Measurements from ENCODE around the gene WIZ.
"Not testable (repeated sequence)": the region's sequence is repeated elsewhere in the genome, so short reads cannot be mapped to it uniquely, and the experiment has no call there.

Gene WIZ

GRCh38 chr19:15403151-15403531 is 46.6 kb downstream of the WIZ start:
- DNase-seq = no peak

DNA sequence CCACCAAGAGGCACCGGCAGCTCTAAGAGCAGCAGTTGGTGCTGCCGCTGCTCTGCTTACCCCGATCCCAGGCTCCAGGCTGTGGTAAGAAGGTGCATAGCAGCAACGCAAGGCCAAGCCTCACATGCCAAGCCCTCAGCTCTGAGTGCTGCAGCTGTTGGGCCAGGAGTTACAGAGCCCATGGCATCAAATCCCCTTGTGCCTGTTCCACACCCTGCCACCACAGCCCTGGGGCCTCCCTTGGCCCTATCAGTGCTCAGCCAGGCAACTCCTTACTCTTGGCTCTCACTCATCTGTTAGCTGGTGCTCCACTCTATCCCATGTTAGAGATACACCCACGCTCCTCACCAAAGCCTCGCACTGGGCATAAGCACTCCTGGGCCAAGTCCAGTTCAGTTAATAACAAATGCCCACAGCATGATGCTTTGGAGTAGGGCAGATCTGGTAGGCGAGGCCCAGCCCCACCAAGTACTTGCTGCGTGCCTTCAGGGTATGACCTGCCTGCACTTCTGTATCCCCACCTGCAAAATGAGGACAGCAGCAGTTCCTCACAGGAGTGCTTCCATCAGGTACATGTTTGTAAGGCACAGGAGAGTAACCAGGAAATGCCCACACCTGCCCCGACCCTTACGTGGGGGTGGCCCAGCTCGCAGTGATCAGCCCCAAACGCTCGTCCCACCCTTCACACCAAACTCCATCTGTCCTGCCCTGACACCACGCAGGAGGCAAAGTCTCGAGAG is 47.2 kb downstream of the WIZ start:
- no peak for DNase-seq

DNA sequence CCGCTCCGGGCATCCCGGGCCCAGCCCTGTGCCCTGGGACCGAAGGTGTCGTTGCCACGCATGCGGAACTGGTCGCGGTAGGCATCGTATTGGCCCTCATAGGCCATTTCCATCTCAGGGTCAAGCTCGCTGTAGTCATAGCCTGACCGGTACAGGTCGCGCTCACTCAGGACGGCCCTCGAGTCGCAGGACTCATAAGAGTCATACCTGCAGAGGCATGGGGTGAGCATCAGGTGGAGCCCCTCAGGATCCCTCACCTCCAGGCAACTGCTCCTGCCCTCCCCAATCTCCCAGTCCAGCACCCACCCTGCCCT is 48.4 kb downstream of the WIZ start:
- no peak for DNase-seq

DNA sequence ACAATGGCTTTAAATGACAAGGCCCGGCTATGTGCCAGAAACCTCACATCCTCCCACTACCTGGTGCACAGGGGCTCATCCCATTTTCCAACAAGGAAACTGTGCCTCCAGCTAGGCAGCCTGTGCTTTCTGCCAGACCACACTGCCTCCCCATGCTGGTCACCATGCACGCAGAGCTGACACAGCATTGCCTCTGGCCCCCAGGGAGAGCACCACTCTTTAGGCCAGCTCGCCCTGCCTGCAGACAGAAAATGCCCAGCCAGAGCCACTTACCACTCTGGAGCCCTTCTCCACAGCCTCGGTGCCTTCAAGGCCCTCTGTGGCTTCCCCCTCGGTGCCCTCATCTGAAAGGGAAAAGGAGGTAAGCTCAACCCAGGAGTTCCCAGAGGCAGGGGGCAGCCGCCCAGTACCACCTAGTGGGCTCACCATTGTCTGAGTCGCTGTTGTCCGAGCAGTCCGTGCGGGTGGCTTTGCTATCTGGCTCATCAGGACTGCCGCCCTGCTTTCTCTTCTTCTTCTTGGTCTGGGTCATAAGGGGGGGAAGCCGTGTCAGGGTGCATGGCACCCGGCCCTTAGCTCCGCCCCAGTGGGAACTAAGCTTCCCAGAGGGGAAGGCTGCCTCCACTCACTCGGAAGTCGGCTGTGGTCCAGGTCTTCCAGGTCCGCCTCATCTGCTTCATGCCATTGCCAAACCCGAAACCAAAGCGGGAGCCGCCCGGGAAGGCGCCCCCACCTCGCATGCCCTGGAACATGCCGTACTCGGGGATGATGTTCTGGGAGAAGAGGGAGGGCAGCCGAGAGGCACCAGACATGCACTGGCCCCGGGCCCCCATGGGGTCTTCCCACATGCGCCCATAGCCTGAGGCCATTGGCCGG is 49.0 kb downstream of the WIZ start:
- no peak for DNase-seq

DNA sequence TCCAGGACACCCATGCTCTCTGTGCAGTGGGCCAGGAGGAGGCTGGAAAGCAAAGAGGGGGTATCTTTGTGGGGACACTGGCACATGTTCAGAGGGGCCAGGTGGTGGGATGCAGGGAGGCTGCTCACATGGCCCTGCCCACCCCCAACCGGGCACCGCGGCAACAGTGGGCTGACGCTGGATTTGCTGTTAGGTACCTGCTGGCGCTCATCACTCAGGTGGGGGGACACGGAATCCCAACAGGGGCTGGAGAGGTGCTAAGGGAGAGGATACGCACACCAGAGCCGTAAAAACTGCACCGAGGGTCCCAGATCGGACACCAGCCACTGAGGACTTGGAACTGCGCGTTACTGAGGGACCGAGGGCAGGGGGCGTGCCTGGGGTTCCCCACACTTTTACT is 50.1 kb downstream of the WIZ start:
- DNase-seq = no peak

DNA sequence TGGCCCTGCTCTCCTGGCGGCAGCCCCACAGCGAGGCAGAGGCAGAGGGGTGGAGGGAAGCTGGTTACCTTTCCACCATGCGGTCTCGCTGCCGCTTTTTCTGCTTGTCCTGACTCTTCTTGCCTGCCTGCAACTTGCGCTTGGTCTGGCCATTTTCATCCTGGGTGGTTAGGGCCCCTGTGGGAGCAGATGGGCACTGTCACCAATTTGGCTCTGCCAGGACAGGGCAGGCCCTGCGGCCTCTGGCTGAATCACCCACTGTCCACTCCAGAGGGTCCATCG is 50.6 kb downstream of the WIZ start:
- DNase-seq = no peak

GRCh38 chr19:15398501-15399233 is 51.1 kb downstream of the WIZ start:
- no peak for DNase-seq

- no peak for DNase-seq
Observed at GRCh38 chr19:15397782-15398181, 52.0 kb downstream of the WIZ start.

DNA sequence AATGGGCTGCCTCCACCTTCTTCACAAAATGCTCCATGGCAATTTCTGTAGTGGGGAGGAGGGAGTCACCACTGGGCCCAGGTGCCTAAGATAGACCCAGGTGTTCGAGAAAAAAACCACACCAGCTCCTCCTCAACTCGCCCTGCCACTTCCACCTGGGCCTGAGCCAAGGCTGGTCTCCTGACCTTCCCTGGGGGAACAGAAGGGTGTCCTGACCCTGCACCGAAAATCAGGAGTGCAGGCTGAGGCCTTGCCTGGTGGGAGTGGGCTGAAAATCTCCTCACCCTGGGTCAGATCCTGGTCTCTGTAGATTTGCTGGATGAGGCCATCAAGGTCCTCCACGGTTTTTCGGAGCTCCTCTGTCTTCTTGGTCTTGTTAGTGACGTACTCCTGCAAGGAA is 52.5 kb downstream of the WIZ start:
- no peak for DNase-seq

- no peak for DNase-seq
Observed at GRCh38 chr19:15396436-15396835, 53.3 kb downstream of the WIZ start.

GRCh38 chr19:15395251-15395650 is 54.5 kb downstream of the WIZ start:
- not testable (repeated sequence) for DNase-seq

DNA sequence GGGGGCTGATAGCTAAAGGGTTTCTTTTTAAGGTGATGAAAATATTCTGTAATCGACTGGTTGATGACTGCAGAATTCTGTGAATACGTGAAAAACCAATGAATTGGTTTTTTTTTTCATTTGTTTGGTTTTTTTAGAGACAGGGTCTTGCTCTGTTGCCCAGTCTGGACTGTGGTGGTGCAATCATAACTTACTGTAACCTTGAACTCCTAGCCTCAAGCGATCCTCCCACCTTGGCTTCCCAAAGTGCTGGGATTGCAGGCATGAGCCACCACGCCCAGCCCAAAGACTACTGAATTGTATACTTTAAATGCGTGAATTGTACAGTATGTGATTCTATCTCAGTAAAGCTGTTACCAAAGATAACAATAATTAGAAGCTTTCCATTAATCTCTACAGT is 55.3 kb downstream of the WIZ start:
- DNase-seq = no peak

- DNase-seq = no peak
Observed at GRCh38 chr19:15393963-15394362, 55.8 kb downstream of the WIZ start.

- DNase-seq = no peak
Observed at GRCh38 chr19:15390814-15391213, 58.9 kb downstream of the WIZ start.

DNA sequence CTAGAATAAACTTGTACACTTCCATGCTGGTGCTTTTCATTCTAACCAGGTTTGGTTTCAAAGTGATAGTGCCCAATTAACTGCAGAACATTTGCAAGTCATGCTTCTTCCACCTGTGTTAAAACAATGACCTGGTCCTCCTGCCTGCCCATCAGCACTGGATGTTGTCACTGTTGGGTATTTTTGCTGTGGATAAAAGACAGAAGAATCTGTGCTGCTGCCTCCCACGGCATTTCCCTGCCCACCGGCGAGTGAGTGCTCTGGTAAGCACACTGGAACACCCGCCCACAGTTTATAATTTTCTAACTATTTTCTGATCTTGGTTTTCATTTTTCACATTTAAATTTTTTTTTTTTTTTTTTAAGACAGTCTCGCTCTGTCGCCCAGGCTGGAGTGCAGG is 67.9 kb downstream of the WIZ start:
- DNase-seq = no peak

GRCh38 chr19:15381429-15381828 is 68.3 kb downstream of the WIZ start:
- DNase-seq = no peak

DNA sequence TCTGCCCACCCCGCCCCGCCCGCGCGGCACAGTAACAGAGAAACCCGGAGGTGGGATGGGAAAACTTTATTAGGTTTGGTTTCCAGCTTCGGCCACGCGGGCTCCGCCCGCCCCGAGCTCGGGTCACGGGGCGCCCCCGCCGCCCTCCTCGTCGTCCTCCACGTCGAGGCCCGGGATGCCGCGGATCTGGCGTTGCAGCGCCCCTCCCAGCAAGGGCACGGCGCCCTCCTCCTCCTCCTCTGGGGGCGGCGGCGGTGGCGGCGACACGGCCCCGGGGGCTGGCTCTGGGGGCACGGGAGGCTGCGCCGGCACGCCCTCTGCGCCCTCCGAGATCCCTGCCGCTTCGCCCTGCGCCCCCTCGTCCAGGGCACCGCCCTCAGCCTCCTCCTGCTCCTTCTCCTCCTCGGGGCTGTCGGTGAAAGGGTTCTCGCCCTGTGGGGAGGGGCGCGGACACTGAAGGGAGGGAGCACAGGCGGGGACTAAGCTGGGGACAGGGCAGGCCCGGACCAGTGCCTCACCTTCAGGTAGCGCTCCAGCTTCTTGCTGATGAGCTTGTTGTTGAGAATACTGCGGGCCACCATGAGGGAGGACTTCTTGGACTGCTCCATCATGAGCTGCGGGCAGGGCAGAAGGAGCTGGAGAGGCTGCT is 69.6 kb downstream of the WIZ start:
- DNase-seq = no peak

GRCh38 chr19:15379083-15379998 is 70.4 kb downstream of the WIZ start, which contains the start of gene AKAP8:
Gene AKAP8 (minus strand): TSS chr19:15379787. CDS start chr19:15379731, 56 bp downstream.
- peak; percentile 97 for DNase-seq

- DNase-seq = peak; percentile 54
Observed at GRCh38 chr19:15378534-15379082, 71.1 kb downstream of the WIZ start.

- DNase-seq = no peak
Observed at GRCh38 chr19:15374796-15375440, 74.8 kb downstream of the WIZ start.

DNA sequence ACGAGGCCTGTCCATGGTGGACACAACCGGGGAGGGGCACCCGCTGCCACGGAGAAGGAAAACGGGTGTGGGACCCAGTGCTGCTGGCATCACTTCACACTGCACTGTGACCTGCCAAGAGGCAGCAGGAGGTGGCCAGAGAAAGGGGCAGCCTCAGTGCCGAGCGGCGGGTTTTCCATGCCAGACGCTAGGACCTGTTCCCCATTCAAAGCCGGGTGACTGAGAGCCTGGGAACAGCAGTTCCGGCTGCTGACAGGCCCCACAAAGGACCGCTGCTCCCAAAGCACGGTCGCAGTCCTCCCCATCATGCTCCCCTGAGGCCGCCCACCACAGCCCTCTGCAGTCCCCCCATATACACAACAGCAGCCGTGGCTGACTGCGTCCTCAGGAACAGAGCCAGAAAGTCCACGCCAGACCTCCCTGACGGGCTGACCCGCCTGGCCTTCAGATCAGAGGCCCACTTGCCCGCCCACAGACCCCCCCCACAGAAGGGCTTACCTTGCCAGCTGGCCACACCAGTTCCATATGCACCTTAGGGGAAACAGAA is 75.6 kb downstream of the WIZ start:
- DNase-seq = no peak
